Skin epidermis (tissue), 12 donors: Measurements from ENCODE around the gene FBXO38.

Experiments used
- H3K27ac ChIP-seq, 21 experiments: fragments of 200-600 bp; sonication (generic) in 11 of 21; one replicate each; pipeline ENCODE4 v1.5.0; 2020; ENCODE audit warnings: mild to moderate bottlenecking in 3 of 21, inconsistent platforms in 2 of 21, moderate library complexity in 2 of 21
- H3K4me3 ChIP-seq, 7 experiments: fragments of 200-600 bp; sonication (generic) in 2 of 7; one replicate each; pipeline ENCODE4 v1.5.0; 2020; ENCODE audit warnings: inconsistent platforms in 2 of 7, mild to moderate bottlenecking in 2 of 7, moderate library complexity in 1 of 7

Gene FBXO38

GRCh38 chr5:148416921-148417320 is 33.2 kb downstream of the FBXO38 start:
- peak overlapping the region in 1 of 21 experiments; percentile 34 for H3K27ac ChIP-seq

DNA sequence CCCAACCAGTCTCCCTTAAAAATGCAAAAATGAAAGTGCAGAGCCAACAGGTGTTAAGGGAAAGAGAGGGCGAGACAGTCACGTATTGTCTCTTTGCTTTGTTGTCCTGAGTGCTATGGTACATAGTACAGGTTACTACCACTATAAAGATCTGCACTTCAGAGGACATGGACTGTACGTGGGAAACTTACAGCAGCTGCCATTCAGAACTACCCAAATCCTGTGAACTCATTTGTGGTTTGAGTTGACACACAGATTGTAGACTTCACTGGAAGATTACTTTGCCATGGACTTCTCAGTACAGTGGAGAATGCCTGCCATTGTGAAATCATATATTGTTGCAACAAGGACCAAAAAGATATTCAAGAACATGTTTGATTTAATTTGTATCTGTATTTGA is 34.8 kb downstream of the FBXO38 start:
- H3K27ac ChIP-seq = no peak overlapping the region
- H3K4me3 ChIP-seq = no peak overlapping the region

More at GRCh38 chr5:148416921-148417320, 33.2 kb downstream of the FBXO38 start:
- no peak overlapping the region for H3K4me3 ChIP-seq

DNA sequence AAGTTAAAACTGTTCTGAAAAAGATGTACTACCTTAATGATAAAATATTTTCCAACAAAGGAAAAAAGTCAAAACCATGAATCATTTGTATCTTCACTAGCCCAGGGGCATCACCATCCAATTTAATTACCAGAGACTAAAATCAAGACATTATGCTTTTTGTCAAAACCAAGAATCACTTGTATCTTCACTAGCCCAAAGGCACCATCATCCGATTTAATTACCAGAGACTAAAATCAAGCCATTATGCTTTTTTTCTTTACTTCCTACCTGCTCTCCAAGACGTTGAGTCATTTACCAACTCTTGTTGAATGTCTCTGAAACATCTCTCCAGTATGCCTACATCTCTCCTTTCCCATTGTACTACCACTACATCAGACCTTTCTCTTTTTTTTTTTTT is 37.9 kb downstream of the FBXO38 start:
- Histone ChIP-seq H3K4me3 (no peak overlapping the region), H3K27ac (no peak overlapping the region)

- Histone ChIP-seq H3K4me3 (no peak overlapping the region), H3K27ac (no peak overlapping the region)
Measured at GRCh38 chr5:148425808-148426207, 42.0 kb downstream of the FBXO38 start.

- Histone ChIP-seq H3K4me3 (no peak overlapping the region), H3K27ac (no peak overlapping the region)
Measured at GRCh38 chr5:148426514-148426913, 42.8 kb downstream of the FBXO38 start.

DNA sequence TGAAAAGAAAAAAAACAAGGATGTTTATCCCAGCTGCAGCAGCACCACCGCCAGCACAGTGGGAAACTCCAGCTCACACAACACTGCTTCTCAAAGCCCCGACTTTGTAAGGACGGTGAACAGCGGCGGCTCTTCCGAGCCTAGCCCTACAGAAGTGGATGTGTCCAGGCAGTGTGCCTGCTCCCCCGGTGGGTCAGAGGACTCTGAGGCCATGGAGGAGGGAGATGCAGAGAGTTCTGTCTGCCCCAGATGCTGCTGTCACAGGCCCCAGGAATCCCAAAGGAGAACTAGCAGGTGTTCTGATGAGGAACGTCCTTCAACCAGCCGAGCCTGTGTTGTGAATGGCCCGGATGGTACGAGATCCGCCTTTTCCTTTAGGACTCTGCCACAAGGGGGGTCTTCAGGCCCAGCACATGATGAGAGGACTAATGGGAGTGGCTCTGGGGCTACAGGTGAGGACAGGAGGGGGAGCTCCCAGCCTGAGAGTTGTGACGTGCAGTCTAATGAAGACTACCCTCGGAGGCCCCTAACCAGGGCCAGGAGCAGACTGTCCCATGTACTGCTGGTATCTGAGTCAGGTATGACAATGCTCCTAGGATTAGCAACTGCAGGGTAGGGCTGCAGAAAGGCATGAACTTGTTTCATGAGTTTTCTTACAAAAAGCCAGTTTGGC is 43.7 kb downstream of the FBXO38 start:
- Histone ChIP-seq H3K4me3 (no peak overlapping the region), H3K27ac (no peak overlapping the region)

DNA sequence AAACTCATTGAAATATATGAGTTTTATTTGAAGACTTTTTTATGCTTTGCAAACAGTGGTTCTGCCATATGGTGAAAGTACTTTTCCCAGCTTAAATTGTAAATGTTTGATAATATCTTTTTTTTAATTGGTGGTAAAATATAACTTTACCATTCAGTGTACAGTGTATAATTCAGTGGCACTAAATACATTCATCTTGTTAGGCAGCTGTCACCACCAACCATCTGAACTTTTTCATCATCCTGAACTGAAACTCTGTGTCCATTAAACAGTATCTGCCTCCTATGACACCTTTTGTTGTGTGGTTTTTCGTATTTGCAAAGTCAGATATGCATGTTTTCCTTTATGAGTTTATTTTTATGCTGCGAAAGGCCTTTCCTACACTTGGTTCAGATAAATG is 45.1 kb downstream of the FBXO38 start:
- Histone ChIP-seq H3K4me3 (no peak overlapping the region), H3K27ac (no peak overlapping the region)

- no peak overlapping the region for H3K27ac ChIP-seq
- H3K4me3 ChIP-seq = no peak overlapping the region
Measured at GRCh38 chr5:148433826-148434225, 50.1 kb downstream of the FBXO38 start.

DNA sequence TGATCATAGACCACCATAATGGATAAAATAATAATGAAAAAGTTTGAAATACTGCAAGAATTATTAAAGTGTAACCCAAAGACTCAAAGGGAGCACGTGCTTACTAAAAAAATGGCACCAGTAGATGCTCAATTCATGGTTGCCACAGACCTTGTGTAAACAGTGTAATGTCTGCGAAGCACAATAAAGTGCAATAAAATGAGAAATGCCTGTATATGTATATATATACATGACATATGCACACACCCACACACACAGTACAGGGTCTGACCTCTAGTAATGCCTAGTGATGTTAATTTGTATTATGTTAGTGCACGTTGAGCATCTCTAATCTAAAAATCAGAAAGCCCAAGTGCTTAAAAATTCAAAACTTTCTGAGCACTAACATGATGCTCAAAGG is 52.3 kb downstream of the FBXO38 start:
- H3K27ac ChIP-seq = no peak overlapping the region
- no peak overlapping the region for H3K4me3 ChIP-seq

GRCh38 chr5:148437249-148437648 is 53.5 kb downstream of the FBXO38 start:
- no peak overlapping the region for H3K27ac ChIP-seq
- no peak overlapping the region for H3K4me3 ChIP-seq

GRCh38 chr5:148438933-148439332 is 55.2 kb downstream of the FBXO38 start:
- H3K27ac ChIP-seq = no peak overlapping the region
- H3K4me3 ChIP-seq = no peak overlapping the region

DNA sequence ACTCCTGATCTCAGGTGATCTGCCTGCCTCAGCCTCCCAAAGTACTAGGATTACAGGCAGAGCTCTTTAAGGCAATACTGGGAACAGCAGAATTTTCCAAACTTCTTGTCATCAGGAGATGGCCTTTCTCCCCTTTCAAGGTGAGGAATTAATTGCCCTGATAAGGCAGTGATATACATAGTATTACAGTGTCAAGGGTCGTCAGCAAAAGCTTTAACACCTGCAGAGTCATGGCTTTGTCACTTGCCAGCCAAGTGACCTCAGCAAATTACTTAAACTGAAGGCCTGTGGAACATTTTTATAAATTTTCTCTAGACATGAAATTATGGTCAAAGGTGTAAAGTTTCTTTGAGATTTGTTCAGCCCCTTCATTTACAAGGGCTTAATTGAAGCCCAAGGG is 59.5 kb downstream of the FBXO38 start:
- Histone ChIP-seq H3K4me3 (no peak overlapping the region), H3K27ac (no peak overlapping the region)

GRCh38 chr5:148443998-148444397 is 60.2 kb downstream of the FBXO38 start:
- H3K27ac ChIP-seq = no peak overlapping the region

GRCh38 chr5:148445578-148445977 is 61.8 kb downstream of the FBXO38 start:
- H3K27ac ChIP-seq = no peak overlapping the region

More at GRCh38 chr5:148443998-148444397, 60.2 kb downstream of the FBXO38 start:
- no peak overlapping the region for H3K4me3 ChIP-seq

GRCh38 chr5:148446611-148447010 is 62.9 kb downstream of the FBXO38 start:
- H3K27ac ChIP-seq = no peak overlapping the region

More at GRCh38 chr5:148445578-148445977, 61.8 kb downstream of the FBXO38 start:
- H3K4me3 ChIP-seq = no peak overlapping the region

DNA sequence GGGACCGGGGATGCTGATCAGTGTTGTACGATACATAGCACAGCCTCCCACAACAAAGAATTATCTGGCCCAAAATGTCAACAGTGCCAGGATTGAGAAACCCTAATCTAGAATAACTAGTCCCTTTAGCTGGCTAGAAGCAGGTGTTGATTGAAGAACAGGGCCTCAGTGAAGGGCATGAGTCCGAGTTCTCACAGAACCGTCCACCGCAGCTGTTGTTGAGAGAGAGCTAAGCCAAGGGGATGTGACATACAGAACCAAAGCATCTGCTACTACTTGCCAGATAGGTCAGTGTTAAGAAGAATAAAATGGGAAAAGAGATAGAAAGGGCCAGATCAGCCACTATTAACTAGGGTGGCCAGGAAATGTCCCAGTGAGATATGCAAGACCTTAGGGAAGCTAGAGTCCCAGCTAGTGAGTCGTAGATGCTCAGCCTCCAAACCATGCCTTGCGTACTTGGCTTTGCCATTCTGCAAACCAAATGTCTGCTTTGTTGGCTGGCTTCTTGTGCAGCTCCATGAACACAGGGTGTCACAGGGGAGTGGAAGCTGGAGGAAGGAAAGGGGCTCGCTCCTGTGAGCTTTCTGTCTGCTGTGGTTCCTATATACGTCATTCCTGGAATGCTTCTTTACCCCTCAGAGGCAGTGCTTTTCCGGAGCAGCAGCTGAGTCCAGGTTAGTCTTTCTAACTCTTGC is 68.9 kb downstream of the FBXO38 start:
- no peak overlapping the region for H3K4me3 ChIP-seq
- no peak overlapping the region for H3K27ac ChIP-seq

More at GRCh38 chr5:148446611-148447010, 62.9 kb downstream of the FBXO38 start:
- no peak overlapping the region for H3K4me3 ChIP-seq

DNA sequence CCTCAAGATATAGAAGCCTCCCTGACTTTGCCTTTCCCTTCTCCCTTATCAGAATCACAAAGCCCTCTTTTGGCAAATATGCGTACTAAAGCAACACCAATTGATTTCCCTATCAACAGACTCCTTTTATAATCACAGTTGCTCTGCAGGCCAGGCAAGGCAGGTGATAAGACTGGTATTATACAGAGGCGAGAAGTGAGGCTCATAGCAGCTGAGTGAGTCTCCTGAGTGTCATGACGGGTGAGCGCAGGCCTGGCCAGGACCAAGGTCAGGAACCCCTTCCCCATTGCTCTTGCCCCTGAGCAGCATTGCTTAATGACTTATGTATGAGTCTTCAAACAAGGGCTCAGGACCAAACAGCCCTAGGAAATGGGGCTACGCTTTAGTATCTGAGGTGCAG is 70.8 kb downstream of the FBXO38 start:
- Histone ChIP-seq H3K4me3 (no peak overlapping the region), H3K27ac (no peak overlapping the region)

GRCh38 chr5:148455185-148455584 is 71.4 kb downstream of the FBXO38 start:
- Histone ChIP-seq H3K4me3 (no peak overlapping the region), H3K27ac (no peak overlapping the region)

DNA sequence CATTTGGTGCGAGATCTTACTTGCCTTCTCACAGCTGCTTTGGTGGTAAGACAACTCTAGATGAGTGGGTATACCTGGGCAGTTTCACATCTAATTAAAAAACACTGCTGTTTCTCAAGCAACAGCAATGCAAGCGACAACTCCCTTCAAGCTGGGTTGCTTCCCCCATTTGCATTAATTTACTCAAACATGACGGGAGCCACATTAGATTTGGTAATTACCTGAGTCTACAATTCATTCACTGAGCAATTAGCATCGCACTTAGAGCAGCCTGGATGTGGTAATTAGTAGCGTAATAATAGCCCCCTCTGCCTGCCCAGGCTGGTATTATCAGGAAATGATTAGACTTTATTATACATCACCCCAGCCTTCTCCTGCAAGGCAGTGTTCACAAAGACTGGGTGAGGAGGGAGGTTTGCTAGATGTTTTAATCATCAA is 73.4 kb downstream of the FBXO38 start:
- Histone ChIP-seq H3K4me3 (no peak overlapping the region), H3K27ac (no peak overlapping the region)

DNA sequence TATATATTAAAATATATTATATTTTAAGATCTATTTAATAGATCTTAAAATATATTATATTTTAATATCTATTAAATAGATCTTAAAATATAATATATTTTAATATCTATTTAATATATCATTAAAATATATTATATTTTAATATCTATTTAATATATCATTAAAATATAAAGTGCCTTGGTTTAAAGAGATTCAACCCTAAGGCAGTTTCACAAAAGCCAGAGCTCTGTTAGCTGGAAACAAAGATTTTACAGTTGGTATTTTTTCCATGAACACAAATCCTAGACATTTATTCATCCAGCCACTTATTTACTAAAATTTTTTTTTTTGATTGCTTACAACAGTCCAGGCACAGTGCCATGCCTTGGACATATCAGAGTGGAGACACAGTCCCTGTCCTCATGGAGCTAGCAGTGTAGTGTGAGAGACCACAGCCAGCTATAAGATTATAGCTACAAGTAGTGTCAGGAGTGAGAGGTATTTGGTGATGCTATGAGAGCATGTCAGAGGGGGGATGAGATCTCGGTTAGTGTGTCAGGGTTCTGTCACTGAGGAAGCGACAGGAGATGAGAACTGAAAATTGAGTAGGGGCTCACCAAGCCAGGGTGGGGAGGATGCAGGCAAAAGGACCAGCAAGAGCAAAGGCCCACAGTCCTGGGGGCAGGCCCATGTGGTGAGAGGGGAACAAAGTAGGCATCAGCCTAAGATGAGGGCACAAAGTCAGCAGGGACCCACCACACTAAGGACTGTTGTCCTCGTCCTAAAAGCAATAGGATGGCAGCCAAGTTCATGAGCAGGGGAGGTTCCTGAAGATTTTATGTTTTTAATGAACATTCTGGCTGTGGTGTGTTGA is 74.5 kb downstream of the FBXO38 start:
- H3K4me3 ChIP-seq = no peak overlapping the region
- no peak overlapping the region for H3K27ac ChIP-seq
